CD4-positive, alpha-beta T cell treated with Interleukin-15 for 4 hours (primary cell): ENCODE data around the gene STAT6.
"Not testable (repeated sequence)": the region's sequence is repeated elsewhere in the genome, so short reads cannot be mapped to it uniquely, and the experiment has no call there.

Source experiments
- DNase-seq: peaks from one replicate; pipeline ENCODE4 v3.0.0-alpha.2; 2020; ENCODE audit warnings: low spot score

Gene STAT6

DNA sequence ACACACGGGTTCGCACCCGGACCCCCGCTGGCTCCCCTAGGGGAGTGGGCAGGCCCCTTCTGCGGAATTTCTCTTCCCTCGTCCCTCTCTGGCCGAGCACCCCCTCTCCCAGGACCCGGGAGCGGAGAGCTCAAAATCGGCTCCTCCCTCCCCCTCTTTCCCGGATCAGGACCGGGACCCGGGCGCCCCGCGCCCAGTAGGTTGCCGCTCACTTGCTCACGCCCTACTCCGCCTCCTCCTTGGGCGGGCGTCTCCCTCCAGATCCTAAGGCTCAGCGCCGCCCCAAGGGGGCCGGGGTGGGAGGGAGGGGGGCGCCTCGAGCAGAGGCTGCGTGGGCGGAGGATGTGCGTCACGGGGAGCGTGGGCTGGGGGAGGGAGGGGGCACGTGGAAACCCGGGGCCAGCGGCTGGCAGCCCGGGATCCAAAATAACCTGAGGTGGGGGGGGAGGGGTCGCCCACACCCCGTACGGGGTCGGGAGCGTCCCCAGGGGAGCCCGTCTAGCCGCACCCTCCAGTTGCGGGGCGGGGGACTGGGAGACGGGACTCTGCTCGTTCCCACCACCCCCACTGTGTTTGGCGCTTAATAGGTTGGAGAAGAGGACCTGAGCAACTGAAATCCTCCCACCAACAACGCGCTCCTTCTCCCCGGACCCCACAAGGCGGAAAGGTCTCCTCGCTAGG is 24.0 kb downstream of the STAT6 start:
- DNase-seq = peak; percentile 87

DNA sequence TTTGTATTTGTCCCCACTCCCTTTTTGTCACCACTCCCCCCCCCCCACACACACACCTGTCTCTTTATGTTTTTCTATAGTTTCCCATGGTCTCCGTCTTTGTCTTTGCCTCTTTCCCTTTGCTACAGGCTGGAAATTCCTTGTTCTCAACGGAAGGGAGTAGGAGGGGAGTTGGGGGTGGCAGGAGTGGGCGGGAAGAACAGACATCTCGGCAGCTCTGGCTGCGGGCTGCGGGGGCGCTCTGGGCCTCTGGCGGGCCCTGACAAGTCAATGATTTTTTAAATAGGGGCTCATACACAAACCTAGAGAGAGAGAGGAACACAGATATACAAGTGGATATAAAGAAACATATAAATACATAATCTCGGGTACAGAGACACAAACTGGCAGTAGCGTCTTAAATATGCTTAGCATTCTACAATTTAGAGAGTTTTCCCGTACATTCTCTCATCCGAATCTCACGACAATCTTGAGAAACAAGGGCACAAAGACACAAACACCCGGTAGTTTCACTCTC is 24.6 kb downstream of the STAT6 start:
- DNase-seq = peak; percentile 43

DNA sequence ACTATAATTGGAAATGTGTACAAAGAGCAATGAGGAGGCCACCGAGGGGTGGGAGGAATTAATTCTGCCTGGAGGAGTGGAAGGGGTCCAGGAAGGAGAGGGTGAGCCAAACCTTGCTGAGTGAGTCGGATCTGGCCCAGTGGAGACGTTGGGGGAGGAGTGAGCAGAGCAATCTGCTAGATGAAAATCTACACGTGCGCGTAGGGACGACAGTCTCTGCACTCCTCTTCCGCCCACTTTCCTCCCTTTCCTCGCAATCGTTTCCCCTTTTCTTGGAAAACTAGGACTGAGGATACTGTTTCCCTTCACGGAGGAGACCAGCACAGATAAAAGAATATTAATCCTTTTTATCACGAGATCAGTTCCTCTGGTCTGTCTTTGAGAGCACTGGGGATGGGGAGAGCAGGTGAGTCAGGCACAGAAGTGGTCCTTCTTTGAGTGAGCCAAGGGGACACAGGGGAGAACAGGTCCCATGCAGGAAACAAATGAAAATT is 25.1 kb downstream of the STAT6 start:
- DNase-seq = no peak

DNA sequence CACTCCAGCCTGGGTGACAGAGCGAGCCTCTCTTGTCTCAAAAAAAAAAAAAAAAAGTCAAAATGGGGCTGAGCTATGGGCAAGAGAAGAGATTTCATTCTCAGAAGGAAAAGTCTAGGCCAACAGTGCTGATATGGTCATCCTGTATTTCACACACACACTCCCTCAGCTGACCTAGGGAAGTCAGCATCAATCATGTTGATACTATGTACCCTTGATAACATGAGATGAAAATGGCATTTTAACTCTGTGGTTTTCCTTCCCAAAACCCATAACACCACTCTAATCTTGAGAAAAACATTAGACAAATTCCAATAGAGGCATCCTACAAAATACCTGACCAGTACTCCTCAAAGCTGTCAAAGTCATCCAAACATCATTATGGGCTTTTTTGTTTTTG is 30.3 kb downstream of the STAT6 start:
- no peak for DNase-seq

DNA sequence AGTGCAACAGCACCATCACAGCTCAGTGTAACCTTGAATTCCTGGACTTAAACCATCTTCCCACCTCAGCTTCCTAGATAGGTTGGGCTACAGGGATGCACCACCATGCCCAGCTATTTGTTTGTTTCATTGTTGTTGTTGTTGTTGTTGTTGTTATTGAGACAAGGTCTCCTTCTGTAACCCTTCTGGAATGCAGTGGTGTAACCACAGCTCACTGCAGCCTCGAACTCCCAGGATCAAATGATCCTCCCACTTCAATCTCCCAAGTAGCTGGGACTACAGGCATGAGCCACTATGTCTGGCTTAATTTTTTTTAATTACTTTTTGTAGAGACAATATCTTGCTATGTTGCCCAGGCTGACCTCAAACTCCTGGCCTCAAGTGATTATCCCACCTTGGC is 31.3 kb downstream of the STAT6 start:
- no peak for DNase-seq

DNA sequence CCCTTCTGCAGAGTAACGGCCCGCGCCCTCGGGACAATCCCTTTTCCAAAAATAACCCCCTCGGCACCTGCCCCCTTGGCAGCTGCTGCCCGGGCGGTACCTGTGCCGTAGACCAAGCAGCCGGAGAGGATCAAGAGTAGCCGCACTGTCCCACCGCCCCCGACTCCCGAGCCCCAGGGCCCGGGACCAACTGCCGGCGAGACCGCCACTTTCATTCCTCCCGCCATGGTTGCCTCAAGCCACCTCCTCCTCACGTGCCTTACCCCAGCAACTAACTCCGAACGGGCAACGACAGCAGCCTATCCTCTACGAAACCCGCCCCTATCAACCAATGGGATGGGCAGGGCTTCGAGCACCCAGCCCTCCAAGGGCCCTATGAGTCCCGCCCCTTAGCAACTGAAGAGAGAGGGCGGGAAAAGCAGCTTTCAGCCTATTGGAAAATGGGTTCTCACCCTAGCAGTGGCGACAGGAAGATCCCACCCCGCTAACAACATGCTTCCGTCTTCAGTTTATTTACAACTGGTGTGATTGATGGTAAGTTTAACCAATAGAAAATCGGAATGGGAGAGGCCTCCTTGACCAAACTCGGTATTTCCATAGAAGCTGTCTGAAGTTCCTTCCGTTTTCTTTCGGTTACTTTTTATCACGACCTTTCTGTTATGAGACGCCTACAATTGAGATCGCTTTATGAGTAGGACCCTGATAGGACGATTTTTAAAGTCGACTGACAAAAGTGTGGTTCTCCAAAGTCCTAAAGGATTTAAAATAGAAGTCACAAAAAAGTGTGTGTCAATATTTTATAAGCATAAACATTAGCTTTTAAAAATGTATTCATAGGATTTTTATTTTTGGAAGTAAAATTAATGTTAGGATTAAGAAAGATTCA is 32.4 kb downstream of the STAT6 start, which contains the start of gene NEMP1:
TSS of gene NEMP1 (minus strand) at position 273 of the 886 bp plus-strand sequence. CDS start at position 227, 46 bp downstream.
- peak; percentile 99 for DNase-seq

DNA sequence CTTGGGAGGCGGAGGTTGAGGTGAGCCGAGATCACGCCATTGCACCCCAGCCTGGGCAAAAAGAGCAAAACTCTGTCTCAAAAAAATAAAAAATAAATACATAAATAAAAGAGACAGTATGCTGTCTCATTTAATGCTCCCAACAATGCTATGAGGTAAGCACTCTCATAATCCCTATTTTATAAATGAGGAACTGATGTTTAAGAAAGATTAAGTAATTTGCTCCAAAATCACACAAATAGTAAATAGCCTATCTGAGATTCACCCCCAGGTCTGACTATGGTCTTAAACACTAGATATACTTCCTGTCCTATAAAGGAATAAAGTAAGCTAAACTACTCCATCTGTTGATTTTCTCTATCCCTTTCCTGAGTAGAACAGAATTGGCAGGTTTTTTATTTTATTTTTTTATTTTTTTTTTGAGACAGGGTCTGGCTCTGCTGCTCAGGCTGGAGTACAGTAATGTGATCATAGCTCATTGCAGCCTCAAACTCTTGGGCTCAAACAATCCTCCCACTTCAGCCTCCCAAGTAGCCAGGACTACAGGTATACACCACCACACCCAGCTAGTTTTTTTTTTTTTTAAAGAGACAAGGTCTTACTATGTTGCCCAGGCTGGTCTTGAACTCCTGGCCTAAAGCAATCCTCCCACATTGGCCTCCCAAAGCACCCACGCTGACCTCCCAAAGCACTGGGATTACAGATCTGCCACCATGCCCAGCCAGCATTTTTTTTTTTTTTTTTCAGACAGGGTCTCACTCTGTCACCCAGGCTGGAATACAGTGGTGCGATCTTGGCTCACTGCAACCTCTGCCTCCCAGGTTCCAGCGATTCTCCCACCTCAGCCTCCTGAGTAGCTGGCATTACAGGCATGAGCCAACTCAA is 37.4 kb downstream of the STAT6 start:
- DNase-seq = not testable (repeated sequence)

DNA sequence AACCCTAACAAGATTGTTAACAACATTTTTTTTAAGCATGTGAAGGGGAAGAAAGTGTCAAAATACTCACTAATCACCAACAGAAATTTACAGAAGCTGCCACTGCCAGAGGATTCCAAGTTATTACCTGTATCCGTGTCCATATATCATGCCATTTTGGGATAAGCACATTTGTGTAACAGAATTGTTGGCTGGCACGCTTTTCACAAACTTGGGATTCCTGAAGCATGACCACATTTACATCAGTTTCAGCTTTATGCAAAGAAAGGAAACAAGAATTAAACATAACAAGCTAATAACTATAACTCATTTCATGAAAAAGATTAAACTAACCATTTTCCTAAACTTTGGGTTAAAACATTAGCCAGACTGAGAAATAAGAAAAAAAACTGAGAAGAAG is 38.5 kb downstream of the STAT6 start:
- no peak for DNase-seq

DNA sequence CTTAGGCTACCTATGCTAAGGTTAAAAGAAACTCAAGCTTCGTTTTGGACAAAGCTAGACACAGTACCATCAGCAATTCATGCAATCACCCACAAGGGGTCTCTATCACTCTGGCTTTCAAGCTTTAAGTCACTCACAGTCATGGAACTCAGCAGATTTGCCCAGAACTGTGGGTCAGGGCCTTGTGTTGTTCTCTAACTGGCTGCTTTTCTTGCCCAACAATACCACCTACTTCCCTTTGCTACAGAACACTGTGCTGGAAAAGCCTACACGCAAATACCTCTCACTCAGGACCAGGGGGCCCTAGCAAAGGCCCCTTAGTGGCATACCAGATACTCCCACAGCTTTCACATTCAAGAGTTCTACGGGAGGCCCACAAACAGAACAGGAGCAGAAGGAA is 41.6 kb downstream of the STAT6 start:
- peak; percentile 83 for DNase-seq

DNA sequence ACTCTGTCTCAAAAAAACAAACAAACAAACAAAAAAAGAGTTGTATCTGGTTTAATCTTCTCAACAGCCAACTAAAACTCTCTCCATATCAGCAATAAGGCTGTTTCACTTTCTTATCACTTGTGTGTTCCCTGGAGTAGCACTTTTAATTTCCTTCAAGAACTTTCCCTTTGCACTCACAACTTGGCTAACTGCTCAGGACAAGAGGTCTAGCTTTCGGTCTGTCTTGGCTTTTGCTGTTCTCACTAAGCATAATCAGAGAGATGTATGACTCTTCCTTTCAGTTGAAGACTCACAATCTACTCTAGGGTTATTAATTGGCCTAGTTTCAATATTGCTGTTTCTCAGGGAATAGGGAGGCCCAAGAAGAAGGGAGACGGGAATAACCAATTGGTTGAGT is 44.9 kb downstream of the STAT6 start:
- DNase-seq = no peak

DNA sequence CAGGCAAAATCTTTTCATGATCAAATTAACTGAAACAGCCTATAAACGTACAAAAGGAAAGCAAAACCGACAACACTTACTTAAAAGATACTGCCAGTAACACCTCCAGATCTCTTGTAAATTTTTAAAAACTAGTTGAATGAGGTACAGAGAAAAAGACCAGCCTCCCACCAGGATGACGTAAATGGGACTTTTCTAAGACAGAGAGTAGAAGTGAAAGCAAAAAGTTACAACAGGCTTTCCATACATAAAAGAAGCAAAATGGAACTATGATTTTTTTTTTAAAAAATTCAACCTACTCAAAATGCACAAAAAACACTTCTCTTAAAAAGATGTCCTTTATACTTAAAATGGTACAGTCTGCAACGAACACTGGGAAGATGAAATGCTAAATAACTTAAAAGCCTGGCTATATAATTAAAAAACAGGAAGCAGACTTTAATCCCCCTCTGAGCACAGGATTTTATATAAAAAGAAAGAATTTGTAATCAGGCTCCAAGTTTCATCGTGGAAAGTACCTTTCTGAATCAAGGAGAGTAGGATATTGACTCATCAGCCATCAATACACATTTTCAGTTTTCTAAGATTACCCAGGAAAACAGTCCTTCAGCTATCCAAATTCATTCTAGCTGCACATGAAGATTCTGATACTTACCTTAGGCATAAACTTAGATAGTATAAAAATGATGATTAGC is 47.0 kb downstream of the STAT6 start:
- peak; percentile 69 for DNase-seq

DNA sequence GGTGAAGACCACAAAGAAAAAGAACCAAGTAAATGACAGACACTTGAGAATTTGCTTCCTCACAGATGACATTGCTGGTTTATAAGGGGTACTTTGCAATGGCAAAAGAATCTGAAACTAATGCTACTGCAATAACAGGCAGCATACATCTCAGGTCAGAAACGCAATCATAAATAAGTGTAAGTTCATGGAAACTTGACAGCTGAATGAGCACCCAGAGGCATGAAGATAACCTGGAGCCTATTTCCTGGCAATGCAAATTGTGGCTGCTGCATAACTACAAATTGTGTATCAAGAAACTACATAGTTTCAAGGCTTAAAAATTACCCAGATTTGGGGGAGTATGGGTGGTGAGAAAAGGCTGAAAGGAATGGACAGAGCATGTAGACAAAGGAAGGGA is 52.7 kb downstream of the STAT6 start:
- DNase-seq = no peak

DNA sequence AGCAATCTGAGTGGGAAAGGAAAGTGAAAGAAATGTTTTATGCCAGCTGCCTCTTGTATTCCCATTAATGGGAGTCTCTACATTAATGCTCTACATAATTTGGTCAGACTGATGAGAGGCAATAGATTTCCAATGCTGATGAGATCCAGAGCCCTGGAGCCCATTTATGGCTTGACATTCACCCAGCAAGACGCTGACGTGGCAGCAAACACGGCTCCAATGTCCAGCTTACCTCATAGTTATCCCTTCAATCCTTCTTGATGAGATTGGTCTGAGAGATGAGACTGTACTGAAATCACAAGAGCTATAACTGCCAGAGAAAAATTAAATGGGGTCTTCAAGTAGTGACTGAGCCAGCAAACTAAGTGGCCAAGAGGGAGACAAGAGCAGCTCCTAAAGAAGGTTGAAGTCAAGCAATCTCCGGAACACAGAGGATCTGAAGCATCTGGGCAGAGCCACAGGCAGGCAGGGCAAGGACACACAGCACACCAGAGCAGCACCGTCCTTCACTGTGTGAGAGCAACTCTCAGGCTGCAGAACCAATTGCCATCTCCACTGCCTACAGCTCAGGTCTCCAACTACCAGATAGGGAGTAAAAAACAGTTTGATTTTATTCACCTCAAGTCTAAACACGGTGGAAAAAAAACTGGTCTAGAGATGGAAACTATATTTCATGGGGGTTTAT is 54.0 kb downstream of the STAT6 start:
- no peak for DNase-seq

DNA sequence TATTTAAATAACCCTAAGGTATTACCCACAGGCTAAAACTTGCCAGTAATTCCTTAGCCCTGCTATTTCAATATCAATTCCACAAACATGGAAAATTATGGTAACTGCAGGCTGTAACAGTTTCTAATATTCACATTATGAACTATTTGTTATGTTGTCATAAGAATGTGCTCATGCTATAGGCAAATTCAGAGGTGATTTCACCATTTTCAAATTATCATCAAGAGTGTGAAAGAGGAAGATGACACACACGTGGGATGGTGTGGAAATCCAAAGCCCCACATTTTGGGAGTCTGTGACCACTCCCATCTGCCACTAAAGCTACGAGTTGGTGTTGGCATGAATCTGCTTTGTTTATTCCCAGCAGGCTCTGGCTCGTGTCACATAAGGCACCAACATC is 55.3 kb downstream of the STAT6 start:
- DNase-seq = no peak

DNA sequence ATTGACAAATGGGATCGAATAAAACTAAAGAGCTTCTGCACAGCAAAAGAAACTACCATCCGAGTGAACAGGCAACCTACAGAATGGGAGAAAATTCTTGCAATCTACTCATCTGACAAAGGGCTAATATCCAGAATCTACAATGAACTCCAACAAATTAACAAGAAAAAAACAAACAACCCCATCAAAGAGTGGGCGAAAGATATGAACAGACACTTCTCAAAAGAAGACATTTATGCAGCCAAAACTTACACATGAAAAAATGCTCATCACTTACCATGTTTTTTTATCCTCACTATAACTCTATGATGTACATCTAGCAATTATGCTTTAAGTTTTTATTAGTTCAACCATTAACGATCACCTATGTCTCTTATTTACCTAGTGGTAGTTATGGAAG is 57.3 kb downstream of the STAT6 start:
- DNase-seq = not testable (repeated sequence)

DNA sequence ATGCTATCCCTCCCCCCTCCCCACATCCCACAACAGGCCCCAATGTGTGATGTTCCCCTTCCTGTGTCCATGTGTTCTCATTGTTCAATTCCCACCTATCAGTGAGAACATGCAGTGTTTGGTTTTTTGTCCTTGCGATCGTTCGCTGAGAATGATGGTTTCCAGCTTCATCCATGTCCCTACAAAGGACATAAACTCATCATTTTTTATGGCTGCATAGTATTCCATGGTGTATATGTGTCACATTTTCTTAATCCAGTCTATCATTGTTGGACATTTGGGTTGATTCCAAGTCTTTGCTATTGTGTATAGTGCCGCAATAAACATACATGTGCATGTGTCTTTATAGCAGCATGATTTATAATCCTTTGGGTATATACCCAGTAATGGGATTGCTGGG is 58.0 kb downstream of the STAT6 start:
- not testable (repeated sequence) for DNase-seq

DNA sequence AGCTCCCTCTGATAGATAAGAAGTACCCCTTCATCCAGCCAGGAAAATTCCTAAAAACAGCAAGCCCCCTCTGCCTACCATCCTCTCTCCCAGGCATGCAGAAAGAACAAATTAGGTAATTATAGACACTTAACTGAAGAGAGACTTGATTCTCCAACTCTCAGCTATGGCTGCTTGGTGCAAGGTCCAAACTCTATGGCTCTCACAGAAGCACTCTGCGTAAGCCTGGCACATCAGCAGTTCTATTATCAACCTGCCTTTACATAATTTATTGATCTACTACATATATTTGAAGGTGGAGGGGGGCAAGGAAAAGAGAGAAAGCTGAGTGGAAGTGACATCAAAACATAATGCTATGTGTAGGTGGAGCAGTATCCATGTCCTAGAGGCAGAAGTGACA is 60.2 kb downstream of the STAT6 start:
- no peak for DNase-seq

DNA sequence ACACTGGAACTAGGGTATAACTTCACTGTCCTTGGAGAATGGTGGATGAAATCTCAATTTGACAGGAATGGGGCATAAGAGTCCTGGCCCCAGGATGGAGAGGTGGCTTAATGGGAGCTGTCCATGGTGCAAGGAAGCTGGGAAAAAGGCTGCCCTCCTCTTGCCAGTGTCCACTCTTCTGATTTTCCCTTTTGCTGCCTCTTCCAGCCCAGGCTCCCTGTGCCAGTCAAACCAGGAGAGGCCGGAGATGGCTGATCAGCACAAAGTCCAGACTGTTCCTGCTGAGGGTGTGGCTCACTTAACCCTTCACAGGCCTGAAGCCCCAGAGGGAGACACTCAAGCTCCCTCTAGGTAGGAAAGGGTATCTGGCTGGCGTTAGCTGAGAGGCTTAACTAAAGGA is 61.3 kb downstream of the STAT6 start, which contains the start of gene MYO1A:
TSS of gene MYO1A (minus strand) at position 240 of the 400 bp plus-strand sequence. CDS start 1,806 bp downstream, outside the sequence.
- no peak for DNase-seq

DNA sequence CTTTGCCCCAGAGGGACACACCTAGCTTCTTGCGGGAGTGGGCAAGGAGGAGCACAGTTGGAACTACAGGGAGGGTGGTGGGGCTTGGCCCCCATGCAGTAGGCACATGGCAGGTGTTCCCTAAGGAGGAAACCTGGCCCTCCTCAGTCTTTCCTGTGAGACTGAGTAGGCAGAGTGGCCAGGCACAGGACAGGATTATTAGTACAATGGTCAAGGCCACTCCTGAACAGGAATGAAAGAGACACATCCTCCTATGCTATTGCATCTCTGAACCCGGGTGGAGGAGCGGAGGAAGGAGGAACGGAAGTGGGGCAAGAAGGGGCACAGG is 62.1 kb downstream of the STAT6 start:
- no peak for DNase-seq

DNA sequence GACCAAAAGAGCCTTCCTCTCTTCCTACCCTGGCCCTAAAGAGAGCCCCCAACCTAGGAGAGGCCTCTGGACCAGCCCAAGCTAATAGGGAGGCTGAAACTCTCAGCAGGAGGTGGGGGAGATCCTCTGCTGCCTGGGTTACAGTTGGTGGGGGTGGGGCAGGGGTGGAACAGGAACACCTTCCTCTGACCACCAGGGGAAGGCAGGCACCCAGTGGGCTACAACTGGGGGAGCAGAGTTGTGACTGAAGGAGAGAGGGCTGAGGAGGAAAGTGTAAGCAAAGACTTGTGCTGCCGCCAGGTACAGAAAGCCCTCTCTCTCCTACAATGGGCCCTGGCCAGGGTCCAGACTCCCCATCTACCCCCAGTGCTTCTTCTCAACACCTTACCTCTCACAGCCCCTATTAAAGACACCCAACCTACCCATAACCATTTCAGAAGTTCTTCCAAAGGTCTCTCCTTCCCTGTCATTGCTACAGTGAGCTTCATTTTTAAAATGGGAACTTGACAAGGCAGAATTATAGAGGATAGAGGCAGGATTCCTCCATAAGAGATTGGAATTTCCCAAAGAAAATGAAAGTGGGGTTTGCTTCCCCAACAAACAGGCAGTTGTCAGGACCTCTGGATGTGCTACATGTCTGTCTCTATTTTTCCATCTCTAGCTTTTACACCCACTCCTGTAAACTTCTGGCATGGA is 62.6 kb downstream of the STAT6 start:
- no peak for DNase-seq
